Astrocyte of the hippocampus (primary cell): ENCODE data around the gene INPPL1.

Source experiments
- DNase-seq: peaks from one replicate; pipeline ENCODE4 v3.0.0; 2011; ENCODE audit warnings: low read depth, low spot score

INPPL1 gene

GRCh38 chr11:72283947-72284346, 59.4 kb downstream of the INPPL1 start:
- no peak for DNase-seq

DNA sequence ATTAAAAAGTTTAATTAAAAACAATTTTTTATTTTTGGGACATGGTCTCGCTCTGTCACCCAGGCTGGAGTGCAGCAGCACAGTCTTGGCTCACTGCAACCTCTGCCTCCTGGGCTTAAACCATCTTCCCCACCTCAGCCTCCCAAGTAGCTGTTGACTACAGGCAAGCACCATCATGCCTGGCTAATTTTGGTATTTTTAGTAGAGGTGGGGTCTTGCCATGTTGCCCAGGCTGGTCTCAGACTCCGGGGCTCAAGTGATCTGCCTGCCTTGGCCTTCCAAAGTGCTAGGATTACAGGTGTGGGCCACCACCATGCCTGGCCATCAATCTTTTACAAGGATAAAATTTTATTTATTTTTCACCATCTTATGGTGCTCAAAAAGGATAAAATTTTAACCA, 62.7 kb downstream of the INPPL1 start:
- DNase-seq, result no peak
